PC-3 (cell line): Measurements from ENCODE around the gene CEP112.

Experiments
- EZH2 ChIP-seq: fragments of 300-600 bp; sonication (generic); IDR thresholded peaks from one replicate; pipeline ENCODE4 v1.6.1; 2017; ENCODE audit warnings: antibody characterized with exemption, mild to moderate bottlenecking, low read length; ENCODE audit not compliant: unreplicated experiment
- TF ChIP-seq, protein P1 (sequence below): fragments of 300-600 bp; sonication (generic); conservative IDR thresholded peaks from 2 replicates; pipeline ENCODE4 v1.5.1; 2017; ENCODE audit warnings: antibody characterized with exemption, low read depth, mild to moderate bottlenecking, low read length

DNA sequence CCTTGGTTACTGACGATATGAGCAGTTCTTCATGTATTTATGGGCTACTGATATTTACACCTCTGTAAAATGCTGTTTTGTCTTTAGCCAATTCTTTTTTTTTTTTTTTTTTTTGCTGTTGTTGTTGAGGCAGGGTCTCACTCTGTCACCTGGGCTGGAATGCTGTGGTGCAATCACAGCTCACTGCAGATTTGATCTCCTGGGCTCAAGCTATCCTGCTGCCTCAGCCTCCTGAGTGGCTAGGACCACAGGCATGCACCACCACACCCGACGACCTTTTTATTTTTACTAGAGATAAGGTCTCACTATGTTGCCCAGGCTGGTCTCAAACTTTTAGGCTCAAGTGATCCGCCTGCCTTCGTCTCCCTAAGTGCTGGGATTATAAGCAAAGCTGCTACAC lies 405.5 kb downstream of the CEP112 start:
- TF ChIP-seq, protein P1, sequence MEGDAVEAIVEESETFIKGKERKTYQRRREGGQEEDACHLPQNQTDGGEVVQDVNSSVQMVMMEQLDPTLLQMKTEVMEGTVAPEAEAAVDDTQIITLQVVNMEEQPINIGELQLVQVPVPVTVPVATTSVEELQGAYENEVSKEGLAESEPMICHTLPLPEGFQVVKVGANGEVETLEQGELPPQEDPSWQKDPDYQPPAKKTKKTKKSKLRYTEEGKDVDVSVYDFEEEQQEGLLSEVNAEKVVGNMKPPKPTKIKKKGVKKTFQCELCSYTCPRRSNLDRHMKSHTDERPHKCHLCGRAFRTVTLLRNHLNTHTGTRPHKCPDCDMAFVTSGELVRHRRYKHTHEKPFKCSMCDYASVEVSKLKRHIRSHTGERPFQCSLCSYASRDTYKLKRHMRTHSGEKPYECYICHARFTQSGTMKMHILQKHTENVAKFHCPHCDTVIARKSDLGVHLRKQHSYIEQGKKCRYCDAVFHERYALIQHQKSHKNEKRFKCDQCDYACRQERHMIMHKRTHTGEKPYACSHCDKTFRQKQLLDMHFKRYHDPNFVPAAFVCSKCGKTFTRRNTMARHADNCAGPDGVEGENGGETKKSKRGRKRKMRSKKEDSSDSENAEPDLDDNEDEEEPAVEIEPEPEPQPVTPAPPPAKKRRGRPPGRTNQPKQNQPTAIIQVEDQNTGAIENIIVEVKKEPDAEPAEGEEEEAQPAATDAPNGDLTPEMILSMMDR = no peak
- no peak for TF ChIP-seq EZH2
